K562 (cell line): ENCODE data around the gene FAM83G. TPM values are rescaled to one million over a fixed set of nuclear protein-coding genes. Genes with fewer than 3 reads are reported as not detected.

Source experiments
- ARNT ChIP-seq, 2 experiments: fragments of 450-650 bp; IDR thresholded peaks; 2 replicates each; pipeline ENCODE4 v1.6.1; 2016; ENCODE audit warnings: mild to moderate bottlenecking in 1 of 2
- CBFA2T3 ChIP-seq: fragments of 450-650 bp; IDR thresholded peaks from 2 replicates; pipeline ENCODE4 v1.6.1; 2017
- EP400 ChIP-seq: fragments of 450-650 bp; IDR thresholded peaks from 2 replicates; pipeline ENCODE4 v1.6.1; 2017; ENCODE audit warnings: antibody characterized with exemption, mild to moderate bottlenecking, moderate library complexity
- FOXK1 ChIP-seq: sonication (generic); formaldehyde crosslinking; IDR thresholded peaks from 2 replicates; pipeline ENCODE4 v1.8.0; 2022; ENCODE audit warnings: missing genetic modification reagents, mild to moderate bottlenecking, borderline replicate concordance
- ILF3 ChIP-seq: fragments of 450-650 bp; IDR thresholded peaks from 2 replicates; pipeline ENCODE4 v1.6.1; 2018; ENCODE audit warnings: antibody characterized with exemption, mild to moderate bottlenecking, moderate library complexity, borderline replicate concordance
- KDM1A ChIP-seq, 2 experiments: fragments of 450-650 bp; IDR thresholded peaks; 2 replicates each; pipeline ENCODE4 v1.6.1; 2016; ENCODE audit warnings: mild to moderate bottlenecking in 2 of 2
- RBM22 ChIP-seq: fragments of 200-400 bp; formaldehyde crosslinking; IDR thresholded peaks from 2 replicates; pipeline ENCODE4 v1.6.1; 2018; ENCODE audit warnings: low read length, low read depth; ENCODE audit not compliant: poor library complexity, severe bottlenecking
- RCOR1 ChIP-seq, 2 experiments: IDR thresholded peaks; 2 replicates each; pipeline ENCODE4 v1.6.1; 2012; ENCODE audit warnings: low read depth in 2 of 2, low read length in 2 of 2, borderline replicate concordance in 1 of 2, improper control_type of control experiment in 1 of 2
- SETDB1 ChIP-seq: IDR thresholded peaks from one replicate; pipeline ENCODE4 v1.6.1; 2012; ENCODE audit warnings: low read length, control low read depth, inconsistent platforms
- SNIP1 ChIP-seq: fragments of 450-650 bp; IDR thresholded peaks from 2 replicates; pipeline ENCODE4 v1.7.1; 2017; ENCODE audit warnings: low read depth, mild to moderate bottlenecking
- ZBTB7A ChIP-seq: IDR thresholded peaks from 2 replicates; pipeline ENCODE4 v1.6.1; 2011; ENCODE audit warnings: low read depth, mild to moderate bottlenecking, low read length, moderate library complexity, borderline replicate concordance; ENCODE audit not compliant: control insufficient read depth
- ZC3H4 ChIP-seq: sonication (generic); formaldehyde crosslinking; IDR thresholded peaks from 2 replicates; pipeline ENCODE4 v1.9.0; 2021; ENCODE audit warnings: missing genetic modification reagents, borderline replicate concordance
- polyA plus RNA-seq, 8 experiments: library from polyadenylated mRNA; depleted of rRNA in 4 of 8; stranded (reverse) in 5 of 8; unstranded in 3 of 8; fragments of >200 nt; fragmentation: Nextera tagmentation in 2 of 8; fragmentation: Illumina TruSeq in 1 of 8; extraction: Ambion mirVana in 2 of 8; extraction: Trizol in 1 of 8; gene quantifications; 2 replicates each; pipeline versions ENCODE4 v1.2.1 to v1.2.3, GENCODE V29; 2011 to 2014; ENCODE audit warnings: inconsistent platforms in 1 of 8, missing spikeins in 1 of 8
- total RNA-seq, 7 experiments: library from RNA; depleted of rRNA in 6 of 7; stranded (reverse); fragments of >200 nt in 6 of 7; fragmentation: Illumina TruSeq in 2 of 7; extraction: Trizol in 2 of 7; gene quantifications; 2 replicates each; pipeline versions ENCODE4 v1.2.1 to v1.2.3, GENCODE V29; 2011 to 2021; ENCODE audit warnings: low replicate concordance in 1 of 7
- TF ChIP-seq, protein P1 (sequence below): sonication (generic); IDR thresholded peaks from 2 replicates; pipeline ENCODE4 v1.6.1; 2016
- TF ChIP-seq, protein P2 (sequence below): sonication (generic); formaldehyde crosslinking; IDR thresholded peaks from 2 replicates; pipeline ENCODE4 v1.8.1; 2023; ENCODE audit warnings: missing genetic modification reagents, mild to moderate bottlenecking, borderline replicate concordance
- TF ChIP-seq, protein P3 (sequence below): fragments of 250-450 bp; sonication (Bioruptor Pico); IDR thresholded peaks from 2 replicates; pipeline ENCODE4 v1.9.0; 2021; ENCODE audit warnings: mild to moderate bottlenecking, inconsistent platforms
- TF ChIP-seq, protein P4 (sequence below), 2 experiments: fragments of 450-650 bp; conservative IDR thresholded peaks; 2 replicates each; pipeline ENCODE4 v1.6.1; 2017; ENCODE audit warnings: mild to moderate bottlenecking in 2 of 2, moderate library complexity in 2 of 2
- TF ChIP-seq, protein P5 (sequence below): sonication (generic); formaldehyde crosslinking; IDR thresholded peaks from 2 replicates; pipeline ENCODE4 v1.8.0; 2022; ENCODE audit warnings: mild to moderate bottlenecking, missing genetic modification reagents

Gene FAM83G
- total and polyA plus RNA-seq, 9 of the 15 experiments (the other 6 are each of a cell fraction or from before 2014, with no cell fraction given): 0.04 to 10.3 (median 4.5) TPM; not detected in 1

DNA sequence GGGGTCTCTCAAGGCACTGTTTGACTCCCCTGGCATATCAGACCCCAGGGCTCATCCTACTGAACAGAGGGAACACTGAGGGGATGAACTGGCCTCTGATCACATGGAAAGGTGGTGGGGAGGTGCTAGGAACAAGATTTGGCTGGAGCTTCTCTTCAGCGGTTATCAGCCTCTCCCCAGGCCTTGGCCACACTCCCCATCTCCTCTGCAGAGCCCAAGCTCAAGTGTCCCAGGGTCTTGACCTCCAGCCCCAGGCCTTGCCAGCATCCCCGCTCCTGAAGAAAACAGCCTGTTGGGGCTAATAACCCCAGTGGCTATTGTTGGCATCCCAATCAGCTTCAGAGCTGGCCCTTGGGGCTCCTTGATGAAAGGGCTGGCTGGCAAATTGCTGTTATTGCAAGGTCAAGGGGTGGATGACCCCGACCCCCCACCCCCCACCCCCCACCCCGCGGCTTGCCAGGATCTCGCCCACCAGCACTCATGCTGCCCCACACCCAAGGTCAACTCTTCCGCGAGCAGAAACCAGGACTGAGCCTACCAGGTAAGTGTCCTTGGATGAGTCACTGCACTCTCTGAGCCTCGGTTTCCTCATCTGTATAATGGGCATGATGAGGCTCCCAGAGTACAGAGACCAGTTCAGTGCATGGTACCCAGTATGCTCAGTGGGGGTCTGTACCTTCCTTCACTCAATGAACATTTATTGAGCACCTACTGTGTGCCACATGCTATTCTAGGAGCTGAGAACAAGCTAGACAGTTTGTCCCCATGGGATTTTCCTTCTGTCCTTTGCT is 18.8 kb upstream of the FAM83G start (continued):
- TF ChIP-seq, protein P1, sequence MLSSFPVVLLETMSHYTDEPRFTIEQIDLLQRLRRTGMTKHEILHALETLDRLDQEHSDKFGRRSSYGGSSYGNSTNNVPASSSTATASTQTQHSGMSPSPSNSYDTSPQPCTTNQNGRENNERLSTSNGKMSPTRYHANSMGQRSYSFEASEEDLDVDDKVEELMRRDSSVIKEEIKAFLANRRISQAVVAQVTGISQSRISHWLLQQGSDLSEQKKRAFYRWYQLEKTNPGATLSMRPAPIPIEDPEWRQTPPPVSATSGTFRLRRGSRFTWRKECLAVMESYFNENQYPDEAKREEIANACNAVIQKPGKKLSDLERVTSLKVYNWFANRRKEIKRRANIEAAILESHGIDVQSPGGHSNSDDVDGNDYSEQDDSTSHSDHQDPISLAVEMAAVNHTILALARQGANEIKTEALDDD: no peak
- TF ChIP-seq, protein P2, sequence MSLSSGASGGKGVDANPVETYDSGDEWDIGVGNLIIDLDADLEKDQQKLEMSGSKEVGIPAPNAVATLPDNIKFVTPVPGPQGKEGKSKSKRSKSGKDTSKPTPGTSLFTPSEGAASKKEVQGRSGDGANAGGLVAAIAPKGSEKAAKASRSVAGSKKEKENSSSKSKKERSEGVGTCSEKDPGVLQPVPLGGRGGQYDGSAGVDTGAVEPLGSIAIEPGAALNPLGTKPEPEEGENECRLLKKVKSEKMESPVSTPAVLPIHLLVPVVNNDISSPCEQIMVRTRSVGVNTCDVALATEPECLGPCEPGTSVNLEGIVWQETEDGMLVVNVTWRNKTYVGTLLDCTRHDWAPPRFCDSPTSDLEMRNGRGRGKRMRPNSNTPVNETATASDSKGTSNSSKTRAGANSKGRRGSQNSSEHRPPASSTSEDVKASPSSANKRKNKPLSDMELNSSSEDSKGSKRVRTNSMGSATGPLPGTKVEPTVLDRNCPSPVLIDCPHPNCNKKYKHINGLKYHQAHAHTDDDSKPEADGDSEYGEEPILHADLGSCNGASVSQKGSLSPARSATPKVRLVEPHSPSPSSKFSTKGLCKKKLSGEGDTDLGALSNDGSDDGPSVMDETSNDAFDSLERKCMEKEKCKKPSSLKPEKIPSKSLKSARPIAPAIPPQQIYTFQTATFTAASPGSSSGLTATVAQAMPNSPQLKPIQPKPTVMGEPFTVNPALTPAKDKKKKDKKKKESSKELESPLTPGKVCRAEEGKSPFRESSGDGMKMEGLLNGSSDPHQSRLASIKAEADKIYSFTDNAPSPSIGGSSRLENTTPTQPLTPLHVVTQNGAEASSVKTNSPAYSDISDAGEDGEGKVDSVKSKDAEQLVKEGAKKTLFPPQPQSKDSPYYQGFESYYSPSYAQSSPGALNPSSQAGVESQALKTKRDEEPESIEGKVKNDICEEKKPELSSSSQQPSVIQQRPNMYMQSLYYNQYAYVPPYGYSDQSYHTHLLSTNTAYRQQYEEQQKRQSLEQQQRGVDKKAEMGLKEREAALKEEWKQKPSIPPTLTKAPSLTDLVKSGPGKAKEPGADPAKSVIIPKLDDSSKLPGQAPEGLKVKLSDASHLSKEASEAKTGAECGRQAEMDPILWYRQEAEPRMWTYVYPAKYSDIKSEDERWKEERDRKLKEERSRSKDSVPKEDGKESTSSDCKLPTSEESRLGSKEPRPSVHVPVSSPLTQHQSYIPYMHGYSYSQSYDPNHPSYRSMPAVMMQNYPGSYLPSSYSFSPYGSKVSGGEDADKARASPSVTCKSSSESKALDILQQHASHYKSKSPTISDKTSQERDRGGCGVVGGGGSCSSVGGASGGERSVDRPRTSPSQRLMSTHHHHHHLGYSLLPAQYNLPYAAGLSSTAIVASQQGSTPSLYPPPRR (CRISPR knock-in tag): no peak
- TF ChIP-seq ARNT (IDR thresholded peaks at IDR 0.05) (no peak), RBM22 (no peak), KDM1A (IDR thresholded peaks at IDR 0.05) (peak in 1 of 2 experiments; percentile 64; a peak in 2 of 4 replicates), ZBTB7A (0 out of 2 replicates have a peak, but pooled peaks have one; percentile 36), ZC3H4 (CRISPR knock-in tag) (no peak), SNIP1 (no peak), FOXK1 (CRISPR knock-in tag) (no peak), SETDB1 (no peak), EP400 (no peak), ILF3 (no peak), RCOR1 (IDR thresholded peaks at IDR 0.05; ENCODE audit: borderline replicate concordance in 1 of 2, low read depth in 2 of 2, low read length in 2 of 2) (peak in 1 of 2 experiments; percentile 49; a peak in 1 of 4 replicates), CBFA2T3 (peak; percentile 59)
- TF ChIP-seq, protein P3, sequence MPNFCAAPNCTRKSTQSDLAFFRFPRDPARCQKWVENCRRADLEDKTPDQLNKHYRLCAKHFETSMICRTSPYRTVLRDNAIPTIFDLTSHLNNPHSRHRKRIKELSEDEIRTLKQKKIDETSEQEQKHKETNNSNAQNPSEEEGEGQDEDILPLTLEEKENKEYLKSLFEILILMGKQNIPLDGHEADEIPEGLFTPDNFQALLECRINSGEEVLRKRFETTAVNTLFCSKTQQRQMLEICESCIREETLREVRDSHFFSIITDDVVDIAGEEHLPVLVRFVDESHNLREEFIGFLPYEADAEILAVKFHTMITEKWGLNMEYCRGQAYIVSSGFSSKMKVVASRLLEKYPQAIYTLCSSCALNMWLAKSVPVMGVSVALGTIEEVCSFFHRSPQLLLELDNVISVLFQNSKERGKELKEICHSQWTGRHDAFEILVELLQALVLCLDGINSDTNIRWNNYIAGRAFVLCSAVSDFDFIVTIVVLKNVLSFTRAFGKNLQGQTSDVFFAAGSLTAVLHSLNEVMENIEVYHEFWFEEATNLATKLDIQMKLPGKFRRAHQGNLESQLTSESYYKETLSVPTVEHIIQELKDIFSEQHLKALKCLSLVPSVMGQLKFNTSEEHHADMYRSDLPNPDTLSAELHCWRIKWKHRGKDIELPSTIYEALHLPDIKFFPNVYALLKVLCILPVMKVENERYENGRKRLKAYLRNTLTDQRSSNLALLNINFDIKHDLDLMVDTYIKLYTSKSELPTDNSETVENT (CRISPR knock-in tag): no peak
- TF ChIP-seq, protein P4, sequence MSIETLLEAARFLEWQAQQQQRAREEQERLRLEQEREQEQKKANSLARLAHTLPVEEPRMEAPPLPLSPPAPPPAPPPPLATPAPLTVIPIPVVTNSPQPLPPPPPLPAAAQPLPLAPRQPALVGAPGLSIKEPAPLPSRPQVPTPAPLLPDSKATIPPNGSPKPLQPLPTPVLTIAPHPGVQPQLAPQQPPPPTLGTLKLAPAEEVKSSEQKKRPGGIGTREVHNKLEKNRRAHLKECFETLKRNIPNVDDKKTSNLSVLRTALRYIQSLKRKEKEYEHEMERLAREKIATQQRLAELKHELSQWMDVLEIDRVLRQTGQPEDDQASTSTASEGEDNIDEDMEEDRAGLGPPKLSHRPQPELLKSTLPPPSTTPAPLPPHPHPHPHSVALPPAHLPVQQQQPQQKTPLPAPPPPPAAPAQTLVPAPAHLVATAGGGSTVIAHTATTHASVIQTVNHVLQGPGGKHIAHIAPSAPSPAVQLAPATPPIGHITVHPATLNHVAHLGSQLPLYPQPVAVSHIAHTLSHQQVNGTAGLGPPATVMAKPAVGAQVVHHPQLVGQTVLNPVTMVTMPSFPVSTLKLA (conservative IDR thresholded peaks at IDR 0.05): no peak
- TF ChIP-seq, protein P5, sequence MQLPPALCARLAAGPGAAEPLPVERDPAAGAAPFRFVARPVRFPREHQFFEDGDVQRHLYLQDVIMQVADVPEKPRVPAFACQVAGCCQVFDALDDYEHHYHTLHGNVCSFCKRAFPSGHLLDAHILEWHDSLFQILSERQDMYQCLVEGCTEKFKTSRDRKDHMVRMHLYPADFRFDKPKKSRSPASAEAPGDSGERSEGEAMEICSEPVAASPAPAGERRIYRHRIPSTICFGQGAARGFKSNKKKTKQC (CRISPR knock-in tag): no peak
